Measurements from ENCODE around the gene TEP1. TPM values are rescaled to one million over a fixed set of nuclear protein-coding genes. Genes with fewer than 3 reads are reported as not detected.
A peak's percentile ranks its signal among the peaks of the same experiment; 100 is the strongest.

Gene TEP1
- total RNA-seq, 4 donors from 2014 or later, result 72.2 to 216 (median 79.9) TPM

GRCh38 chr14:20412411-20412810 lies 890 bp downstream of the TEP1 start:
- H3K4me1 ChIP-seq, result peaks cover 4 to 47% (median 35%) of the 10 kb centered on the region in 4 donors
- H3K4me3 ChIP-seq, result peak overlapping the region; percentile 65 to 93 (median 78)
- no peak for DNase-seq
- H3K27me3 ChIP-seq, result no peaks in the 10 kb centered on the region
- no peak for TF ChIP-seq EP300 (IDR thresholded peaks at IDR 0.05; ENCODE audit: low read depth)
- peak in 1 of 3 donors; percentile 5 for TF ChIP-seq POLR2AphosphoS5 (IDR thresholded peaks at IDR 0.05)
- no peak for TF ChIP-seq CTCF (IDR thresholded peaks at IDR 0.05)
- TF ChIP-seq POLR2A (IDR thresholded peaks at IDR 0.05), result no peak
- in situ Hi-C loops (cut with MboI; ENCODE audit: low pct_ligation_motif_present in 1 of 4, low pct_unique_long_range_greater_than_20kb in 1 of 4, low sequenced_read_pairs in 3 of 4) (loop anchor here in 2 of 4 donors (10.0 to 25.0 kb wide), 2 partner anchors 52 to 200 kb away; partner anchors contain the start of genes PIP4P1 (in 1 of the 2) and PNP (in 1 of the 2)), intact Hi-C loops (cut with DNase I; ENCODE audit: low total_unique reads) (no loop called here)
- peak overlapping the region; percentile 96 to 99 (median 98) for H3K27ac ChIP-seq
- WGBS, 2 donors (ENCODE audit: low coverage in 1 of 2), result 0% methylated on average over 5 to 7 of the region's 7 CpGs
- peaks cover 0 to 7% (median 5%) of the 10 kb centered on the region in 4 donors for H3K36me3 ChIP-seq
- H3K9me3 ChIP-seq, result no peaks in the 10 kb centered on the region

GRCh38 chr14:20409226-20409625 lies 4.1 kb downstream of the TEP1 start:
- H3K27me3 ChIP-seq, result no peaks in the 10 kb centered on the region
- 96 to 100% methylated on average over 1 to 2 of the region's 2 CpGs for WGBS, 2 donors (ENCODE audit: low coverage in 1 of 2)
- H3K4me1 ChIP-seq, result peaks cover 4 to 20% (median 18%) of the 10 kb centered on the region in 4 donors
- H3K27ac ChIP-seq, result no peak overlapping the region
- no peak for DNase-seq
- TF ChIP-seq CTCF (IDR thresholded peaks at IDR 0.05) (no peak), POLR2AphosphoS5 (IDR thresholded peaks at IDR 0.05) (no peak), POLR2A (IDR thresholded peaks at IDR 0.05) (no peak), EP300 (IDR thresholded peaks at IDR 0.05; ENCODE audit: low read depth) (no peak)
- H3K9me3 ChIP-seq, result no peaks in the 10 kb centered on the region
- intact Hi-C loops (cut with DNase I; ENCODE audit: low total_unique reads), result no loop called here
- in situ Hi-C loops (cut with MboI; ENCODE audit: low pct_ligation_motif_present in 1 of 4, low pct_unique_long_range_greater_than_20kb in 1 of 4, low sequenced_read_pairs in 3 of 4), result loop anchor here in 1 of 4 donors (25.0 kb wide), 1 partner anchor 203 kb away; no protein-coding TSS in a partner anchor
- H3K36me3 ChIP-seq, result peaks cover 1 to 31% (median 19%) of the 10 kb centered on the region in 4 donors
- H3K4me3 ChIP-seq, result no peak overlapping the region

GRCh38 chr14:20403521-20403920 lies 9.8 kb downstream of the TEP1 start:
- H3K36me3 ChIP-seq, result peaks cover 1 to 75% (median 37%) of the 10 kb centered on the region in 4 donors
- in situ Hi-C loops (cut with MboI; ENCODE audit: low pct_ligation_motif_present in 1 of 4, low pct_unique_long_range_greater_than_20kb in 1 of 4, low sequenced_read_pairs in 3 of 4) (loop anchor here in 1 of 4 donors (25.0 kb wide), 1 partner anchor 209 kb away; no protein-coding TSS in a partner anchor), intact Hi-C loops (cut with DNase I; ENCODE audit: low total_unique reads) (no loop called here)
- 84 to 94% methylated on average over 8 to 10 of the region's 11 CpGs for WGBS, 2 donors (ENCODE audit: low coverage in 1 of 2)
- no peaks in the 10 kb centered on the region for H3K4me1 ChIP-seq
- TF ChIP-seq EP300 (IDR thresholded peaks at IDR 0.05; ENCODE audit: low read depth) (no peak), POLR2A (IDR thresholded peaks at IDR 0.05) (no peak), CTCF (IDR thresholded peaks at IDR 0.05) (no peak), POLR2AphosphoS5 (IDR thresholded peaks at IDR 0.05) (no peak)
- H3K9me3 ChIP-seq, result no peaks in the 10 kb centered on the region
- no peak overlapping the region for H3K27ac ChIP-seq
- H3K27me3 ChIP-seq, result no peaks in the 10 kb centered on the region
- no peak overlapping the region for H3K4me3 ChIP-seq
- DNase-seq, result no peak

GRCh38 chr14:20400965-20401593 lies 12.2 kb downstream of the TEP1 start:
- no peak for TF ChIP-seq POLR2A (IDR thresholded peaks at IDR 0.05)
- TF ChIP-seq CTCF (IDR thresholded peaks at IDR 0.05), result no peak
- peak in 1 of 3 donors; percentile 13 for TF ChIP-seq POLR2AphosphoS5 (IDR thresholded peaks at IDR 0.05)
- no peak for TF ChIP-seq EP300 (IDR thresholded peaks at IDR 0.05; ENCODE audit: low read depth)
- H3K9me3 ChIP-seq, result no peaks in the 10 kb centered on the region
- 83 to 92% methylated on average over 3 to 10 of the region's 10 CpGs for WGBS, 2 donors (ENCODE audit: low coverage in 1 of 2)
- no peaks in the 10 kb centered on the region for H3K4me1 ChIP-seq
- peak overlapping the region in 1 of 4 donors; percentile 30 for H3K27ac ChIP-seq
- in situ Hi-C loops (cut with MboI; ENCODE audit: low pct_ligation_motif_present in 1 of 4, low pct_unique_long_range_greater_than_20kb in 1 of 4, low sequenced_read_pairs in 3 of 4) (loop anchor here in 1 of 4 donors (25.0 kb wide), 1 partner anchor 211 kb away; no protein-coding TSS in a partner anchor), intact Hi-C loops (cut with DNase I; ENCODE audit: low total_unique reads) (no loop called here)
- no peak overlapping the region for H3K4me3 ChIP-seq
- DNase-seq, result no peak
- H3K36me3 ChIP-seq, result peaks cover 1 to 80% (median 33%) of the 10 kb centered on the region in 4 donors
- H3K27me3 ChIP-seq, result no peaks in the 10 kb centered on the region

All from transverse colon (tissue), 4 donors.